Progenitor cell of endocrine pancreas (in vitro differentiated cells): ENCODE results near the gene HAPLN2. TPM values are rescaled to one million over a fixed set of nuclear protein-coding genes. Genes with fewer than 3 reads are reported as not detected.

ENCODE experiments used
- DNase-seq: peaks from one replicate; pipeline ENCODE4 v3.0.0; 2021; ENCODE audit warnings: low spot score; ENCODE audit not compliant: unreplicated experiment
- H3K27ac Mint-ChIP-seq: 2 replicates; pipeline ENCODE4 v1.8.0; 2021; ENCODE audit warnings: mild to moderate bottlenecking, moderate library complexity, mixed read lengths
- H3K27me3 Mint-ChIP-seq: 2 replicates; pipeline ENCODE4 v1.8.0; 2021; ENCODE audit warnings: mixed read lengths
- H3K36me3 Mint-ChIP-seq: 2 replicates; pipeline ENCODE4 v1.8.0; 2022; ENCODE audit warnings: mixed read lengths; ENCODE audit not compliant: insufficient read depth
- H3K4me1 Mint-ChIP-seq: 2 replicates; pipeline ENCODE4 v1.8.0; 2021; ENCODE audit warnings: low read depth, mixed read lengths
- H3K4me3 Mint-ChIP-seq: 2 replicates; pipeline ENCODE4 v1.8.0; 2021; ENCODE audit warnings: low read depth, mild to moderate bottlenecking, moderate library complexity, mixed read lengths
- H3K9me3 Mint-ChIP-seq: 2 replicates; pipeline ENCODE4 v1.8.0; 2021; ENCODE audit warnings: low read depth, mixed read lengths
- CTCF ChIP-seq: fragments of 200-600 bp; sonication (generic); IDR thresholded peaks from one replicate; pipeline ENCODE4 v1.5.0; 2021; ENCODE audit warnings: antibody characterized with exemption, mild to moderate bottlenecking; ENCODE audit not compliant: unreplicated experiment
- total RNA-seq: library from RNA; stranded (reverse); gene quantifications from 2 replicates; pipeline ENCODE4 v1.2.1, GENCODE V29; 2021

The HAPLN2 gene
- total RNA-seq, 1 donor from 2014 or later, result 0.38 TPM

GRCh38 chr1:156589546-156589945 is 29.7 kb upstream of the HAPLN2 start:
- Mint-ChIP-seq H3K27ac (no peak overlapping the region), H3K4me1 (peaks cover 4% of the 10 kb centered on the region), H3K36me3 (no peaks in the 10 kb centered on the region), H3K4me3 (no peak overlapping the region), H3K9me3 (no peaks in the 10 kb centered on the region), H3K27me3 (peaks cover 9% of the 10 kb centered on the region)
- no peak for TF ChIP-seq CTCF
- DNase-seq, result no peak

- H3K4me1 Mint-ChIP-seq, result peaks cover 4% of the 10 kb centered on the region
- peak overlapping the region; percentile 85 for H3K4me3 Mint-ChIP-seq
- H3K27ac Mint-ChIP-seq, result no peak overlapping the region
- no peak for DNase-seq
- no peaks in the 10 kb centered on the region for H3K9me3 Mint-ChIP-seq
- peaks cover 2% of the 10 kb centered on the region for H3K27me3 Mint-ChIP-seq
- H3K36me3 Mint-ChIP-seq, result peaks cover 7% of the 10 kb centered on the region
- no peak for TF ChIP-seq CTCF
Measured at GRCh38 chr1:156590326-156591180, 28.7 kb upstream of the HAPLN2 start.

GRCh38 chr1:156591181-156591431 is 28.1 kb upstream of the HAPLN2 start:
- DNase-seq, result no peak
- H3K9me3 Mint-ChIP-seq, result no peaks in the 10 kb centered on the region
- TF ChIP-seq CTCF, result no peak
- H3K4me1 Mint-ChIP-seq, result peaks cover 4% of the 10 kb centered on the region
- peak overlapping the region; percentile 95 for H3K27ac Mint-ChIP-seq
- H3K4me3 Mint-ChIP-seq, result peak overlapping the region; percentile 85
- H3K36me3 Mint-ChIP-seq, result peaks cover 8% of the 10 kb centered on the region
- H3K27me3 Mint-ChIP-seq, result no peaks in the 10 kb centered on the region

- Mint-ChIP-seq H3K27ac (peak within 1 kb of the TSS; percentile 95), H3K9me3 (no peaks in the 10 kb centered on the region), H3K4me1 (peaks cover 4% of the 10 kb centered on the region), H3K36me3 (peaks cover 8% of the 10 kb centered on the region), H3K4me3 (peak within 1 kb of the TSS; percentile 85), H3K27me3 (no peaks in the 10 kb centered on the region)
- no peak for TF ChIP-seq CTCF
- DNase-seq, result peak; percentile 63
Measured at GRCh38 chr1:156591432-156592157, 27.6 kb upstream of the HAPLN2 start, which contains the start of gene NAXE. Gene NAXE (plus strand): TSS chr1:156591776. CDS start chr1:156591805, 29 bp downstream.

- Mint-ChIP-seq H3K4me1 (peaks cover 4% of the 10 kb centered on the region), H3K27me3 (no peaks in the 10 kb centered on the region), H3K27ac (peak overlapping the region; percentile 49), H3K36me3 (peaks cover 10% of the 10 kb centered on the region), H3K4me3 (peak overlapping the region; percentile 85), H3K9me3 (no peaks in the 10 kb centered on the region)
- DNase-seq, result no peak
- no peak for TF ChIP-seq CTCF
Measured at GRCh38 chr1:156592158-156592909, 26.9 kb upstream of the HAPLN2 start.
